ENCODE results near the gene DMRTB1.
A peak's percentile ranks its signal among the peaks of the same experiment; 100 is the strongest.

Gene DMRTB1

DNA sequence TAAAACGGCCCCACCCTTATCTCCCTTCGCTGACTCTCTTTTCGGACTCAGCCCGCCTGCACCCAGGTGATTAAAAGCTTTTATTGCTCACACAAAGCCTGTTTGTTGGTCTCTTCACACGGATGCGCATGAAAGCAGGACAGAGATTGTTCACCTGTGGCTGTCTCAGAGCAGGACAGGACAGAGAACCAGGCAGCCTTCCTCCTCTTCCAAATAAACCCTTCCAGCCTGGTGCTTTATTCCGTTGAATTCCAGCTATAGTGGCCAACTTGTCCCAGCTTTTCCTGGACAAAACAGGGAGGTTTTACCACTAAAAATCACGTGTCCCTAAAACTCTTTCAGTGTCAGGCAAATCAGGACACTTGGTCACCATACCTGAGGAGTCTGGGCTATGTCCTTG lies 9.5 kb upstream of the DMRTB1 start:
- CTCF ChIA-PET, result interaction anchor here (0.8 to 2.7 kb wide), 11 partner anchors 8 to 746 kb away, joined by 3 to 13 read pairs (median 5); no protein-coding TSS in a partner anchor
- no peak overlapping the region for H3K27ac ChIP-seq (ENCODE audit: extremely low read depth, low read depth, low read length)

DNA sequence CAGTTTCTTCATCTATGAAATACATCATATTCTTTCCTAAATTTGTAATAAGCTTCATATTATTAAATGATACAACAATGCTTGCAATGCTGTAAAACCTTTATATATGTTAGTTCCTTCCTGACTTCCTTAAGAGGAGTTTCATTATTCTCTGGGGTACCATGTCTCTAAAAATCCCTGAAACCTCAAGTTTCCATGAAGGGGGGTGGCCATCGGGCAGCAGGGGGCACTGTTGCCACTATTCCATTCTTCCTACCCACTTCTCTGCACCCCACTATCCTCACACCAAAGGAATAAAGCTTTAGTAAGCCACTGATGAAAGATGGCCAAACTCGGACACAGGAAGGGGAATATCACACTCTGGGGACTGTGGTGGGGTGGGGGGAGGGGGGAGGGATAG lies 9.0 kb upstream of the DMRTB1 start:
- H3K9me3 ChIP-seq (ENCODE audit: control insufficient read depth, insufficient read depth, low read depth, low read length), result no peaks in the 10 kb centered on the region
- no peaks in the 10 kb centered on the region for H3K36me3 ChIP-seq (ENCODE audit: control insufficient read depth in 2 of 2, insufficient read depth in 1 of 2, low read length in 2 of 2)
- ChIA-PET CTCF (interaction anchor here (0.8 to 2.7 kb wide), 10 partner anchors 8 to 303 kb away, joined by 3 to 13 read pairs (median 5); no protein-coding TSS in a partner anchor), POLR2A (no interaction called here)
- no peak overlapping the region for H3K4me3 ChIP-seq (ENCODE audit: low read depth, low read length)
- 0 out of 2 replicates have a peak, but pooled peaks cover 3% of the 10 kb centered on the region for H3K4me1 ChIP-seq (ENCODE audit: control insufficient read depth, insufficient read depth, low read length)
- no peak overlapping the region for H3K27ac ChIP-seq (ENCODE audit: extremely low read depth, low read depth, low read length)
- no peak for TF ChIP-seq PRDM4 (tag by site-specific recombination; IDR thresholded peaks at IDR 0.05)
- TF ChIP-seq, protein P1, sequence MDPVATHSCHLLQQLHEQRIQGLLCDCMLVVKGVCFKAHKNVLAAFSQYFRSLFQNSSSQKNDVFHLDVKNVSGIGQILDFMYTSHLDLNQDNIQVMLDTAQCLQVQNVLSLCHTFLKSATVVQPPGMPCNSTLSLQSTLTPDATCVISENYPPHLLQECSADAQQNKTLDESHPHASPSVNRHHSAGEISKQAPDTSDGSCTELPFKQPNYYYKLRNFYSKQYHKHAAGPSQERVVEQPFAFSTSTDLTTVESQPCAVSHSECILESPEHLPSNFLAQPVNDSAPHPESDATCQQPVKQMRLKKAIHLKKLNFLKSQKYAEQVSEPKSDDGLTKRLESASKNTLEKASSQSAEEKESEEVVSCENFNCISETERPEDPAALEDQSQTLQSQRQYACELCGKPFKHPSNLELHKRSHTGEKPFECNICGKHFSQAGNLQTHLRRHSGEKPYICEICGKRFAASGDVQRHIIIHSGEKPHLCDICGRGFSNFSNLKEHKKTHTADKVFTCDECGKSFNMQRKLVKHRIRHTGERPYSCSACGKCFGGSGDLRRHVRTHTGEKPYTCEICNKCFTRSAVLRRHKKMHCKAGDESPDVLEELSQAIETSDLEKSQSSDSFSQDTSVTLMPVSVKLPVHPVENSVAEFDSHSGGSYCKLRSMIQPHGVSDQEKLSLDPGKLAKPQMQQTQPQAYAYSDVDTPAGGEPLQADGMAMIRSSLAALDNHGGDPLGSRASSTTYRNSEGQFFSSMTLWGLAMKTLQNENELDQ (tag by site-specific recombination; IDR thresholded peaks at IDR 0.05; ENCODE audit: low read depth), result no peak
- TF ChIP-seq ZNF623 (tag by site-specific recombination; IDR thresholded peaks at IDR 0.05), result no peak
- no peak for TF ChIP-seq ELK4 (IDR thresholded peaks at IDR 0.05; ENCODE audit: borderline replicate concordance, low read depth, low read length)
- TF ChIP-seq, protein P2, sequence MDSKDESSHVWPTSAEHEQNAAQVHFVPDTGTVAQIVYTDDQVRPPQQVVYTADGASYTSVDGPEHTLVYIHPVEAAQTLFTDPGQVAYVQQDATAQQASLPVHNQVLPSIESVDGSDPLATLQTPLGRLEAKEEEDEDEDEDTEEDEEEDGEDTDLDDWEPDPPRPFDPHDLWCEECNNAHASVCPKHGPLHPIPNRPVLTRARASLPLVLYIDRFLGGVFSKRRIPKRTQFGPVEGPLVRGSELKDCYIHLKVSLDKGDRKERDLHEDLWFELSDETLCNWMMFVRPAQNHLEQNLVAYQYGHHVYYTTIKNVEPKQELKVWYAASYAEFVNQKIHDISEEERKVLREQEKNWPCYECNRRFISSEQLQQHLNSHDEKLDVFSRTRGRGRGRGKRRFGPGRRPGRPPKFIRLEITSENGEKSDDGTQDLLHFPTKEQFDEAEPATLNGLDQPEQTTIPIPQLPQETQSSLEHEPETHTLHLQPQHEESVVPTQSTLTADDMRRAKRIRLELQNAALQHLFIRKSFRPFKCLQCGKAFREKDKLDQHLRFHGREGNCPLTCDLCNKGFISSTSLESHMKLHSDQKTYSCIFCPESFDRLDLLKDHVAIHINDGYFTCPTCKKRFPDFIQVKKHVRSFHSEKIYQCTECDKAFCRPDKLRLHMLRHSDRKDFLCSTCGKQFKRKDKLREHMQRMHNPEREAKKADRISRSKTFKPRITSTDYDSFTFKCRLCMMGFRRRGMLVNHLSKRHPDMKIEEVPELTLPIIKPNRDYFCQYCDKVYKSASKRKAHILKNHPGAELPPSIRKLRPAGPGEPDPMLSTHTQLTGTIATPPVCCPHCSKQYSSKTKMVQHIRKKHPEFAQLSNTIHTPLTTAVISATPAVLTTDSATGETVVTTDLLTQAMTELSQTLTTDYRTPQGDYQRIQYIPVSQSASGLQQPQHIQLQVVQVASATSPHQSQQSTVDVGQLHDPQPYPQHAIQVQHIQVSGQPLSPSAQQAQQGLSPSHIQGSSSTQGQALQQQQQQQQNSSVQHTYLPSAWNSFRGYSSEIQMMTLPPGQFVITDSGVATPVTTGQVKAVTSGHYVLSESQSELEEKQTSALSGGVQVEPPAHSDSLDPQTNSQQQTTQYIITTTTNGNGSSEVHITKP (tag by site-specific recombination; IDR thresholded peaks at IDR 0.05), result peak; percentile 79

More for the DNA sequence above, 9.5 kb upstream of the DMRTB1 start:
- 0 out of 2 replicates have a peak, but pooled peaks cover 3% of the 10 kb centered on the region for H3K4me1 ChIP-seq (ENCODE audit: control insufficient read depth, insufficient read depth, low read length)
- no peaks in the 10 kb centered on the region for H3K36me3 ChIP-seq (ENCODE audit: control insufficient read depth in 2 of 2, insufficient read depth in 1 of 2, low read length in 2 of 2)
- POLR2A ChIA-PET, result no interaction called here
- H3K9me3 ChIP-seq (ENCODE audit: control insufficient read depth, insufficient read depth, low read depth, low read length), result no peaks in the 10 kb centered on the region
- no peak overlapping the region for H3K4me3 ChIP-seq (ENCODE audit: low read depth, low read length)
- no peak for TF ChIP-seq GLIS2 (tag by site-specific recombination; IDR thresholded peaks at IDR 0.05)
- peak; percentile 56; the same call in 1 of the 2 replicates for TF ChIP-seq SCRT1 (tag by site-specific recombination; IDR thresholded peaks at IDR 0.05; ENCODE audit: borderline replicate concordance)
- peak; percentile 69 for TF ChIP-seq SCRT2 (tag by site-specific recombination; IDR thresholded peaks at IDR 0.05)

- Histone ChIP-seq H3K9me3 (ENCODE audit: control insufficient read depth, insufficient read depth, low read depth, low read length) (no peaks in the 10 kb centered on the region), H3K4me1 (ENCODE audit: control insufficient read depth, insufficient read depth, low read length) (0 out of 2 replicates have a peak, but pooled peaks cover 3% of the 10 kb centered on the region), H3K36me3 (ENCODE audit: control insufficient read depth in 2 of 2, insufficient read depth in 1 of 2, low read length in 2 of 2) (no peaks in the 10 kb centered on the region), H3K4me3 (ENCODE audit: low read depth, low read length) (no peak overlapping the region), H3K27ac (ENCODE audit: extremely low read depth, low read depth, low read length) (no peak overlapping the region)
- POLR2A ChIA-PET, result no interaction called here
- CTCF ChIA-PET, result interaction anchor here (0.7 to 1.2 kb wide), 2 partner anchors 15 to 16 kb away, joined by 3 to 4 read pairs; no protein-coding TSS in a partner anchor
- TF ChIP-seq KLF16 (tag by site-specific recombination; IDR thresholded peaks at IDR 0.05), result no peak
- TF ChIP-seq, protein P3, sequence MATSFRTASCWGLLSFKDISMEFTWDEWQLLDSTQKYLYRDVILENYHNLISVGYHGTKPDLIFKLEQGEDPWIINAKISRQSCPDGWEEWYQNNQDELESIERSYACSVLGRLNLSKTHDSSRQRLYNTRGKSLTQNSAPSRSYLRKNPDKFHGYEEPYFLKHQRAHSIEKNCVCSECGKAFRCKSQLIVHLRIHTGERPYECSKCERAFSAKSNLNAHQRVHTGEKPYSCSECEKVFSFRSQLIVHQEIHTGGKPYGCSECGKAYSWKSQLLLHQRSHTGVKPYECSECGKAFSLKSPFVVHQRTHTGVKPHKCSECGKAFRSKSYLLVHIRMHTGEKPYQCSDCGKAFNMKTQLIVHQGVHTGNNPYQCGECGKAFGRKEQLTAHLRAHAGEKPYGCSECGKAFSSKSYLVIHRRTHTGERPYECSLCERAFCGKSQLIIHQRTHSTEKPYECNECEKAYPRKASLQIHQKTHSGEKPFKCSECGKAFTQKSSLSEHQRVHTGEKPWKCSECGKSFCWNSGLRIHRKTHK (tag by site-specific recombination; IDR thresholded peaks at IDR 0.05), result no peak
- no peak for TF ChIP-seq SETDB1 (IDR thresholded peaks at IDR 0.05; ENCODE audit: insufficient read length, low read length)
- TF ChIP-seq ZNF174 (tag by site-specific recombination; IDR thresholded peaks at IDR 0.05), result no peak
- no peak for TF ChIP-seq ZNF596 (tag by site-specific recombination; IDR thresholded peaks at IDR 0.05)
- TF ChIP-seq, protein P4, sequence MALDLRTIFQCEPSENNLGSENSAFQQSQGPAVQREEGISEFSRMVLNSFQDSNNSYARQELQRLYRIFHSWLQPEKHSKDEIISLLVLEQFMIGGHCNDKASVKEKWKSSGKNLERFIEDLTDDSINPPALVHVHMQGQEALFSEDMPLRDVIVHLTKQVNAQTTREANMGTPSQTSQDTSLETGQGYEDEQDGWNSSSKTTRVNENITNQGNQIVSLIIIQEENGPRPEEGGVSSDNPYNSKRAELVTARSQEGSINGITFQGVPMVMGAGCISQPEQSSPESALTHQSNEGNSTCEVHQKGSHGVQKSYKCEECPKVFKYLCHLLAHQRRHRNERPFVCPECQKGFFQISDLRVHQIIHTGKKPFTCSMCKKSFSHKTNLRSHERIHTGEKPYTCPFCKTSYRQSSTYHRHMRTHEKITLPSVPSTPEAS (tag by site-specific recombination; IDR thresholded peaks at IDR 0.05), result no peak
- no peak for TF ChIP-seq ZSCAN18 (tag by site-specific recombination; IDR thresholded peaks at IDR 0.05)
- no peak for TF ChIP-seq ZNF157 (tag by site-specific recombination; IDR thresholded peaks at IDR 0.05)
These were observed 5.2 kb upstream of the DMRTB1 start for GRCh38 chr1:53454019-53454418.
